GM10847 (cell line): ENCODE results near the gene PSENEN.

ENCODE experiments used
- POLR2A ChIP-seq: IDR thresholded peaks from 2 replicates; pipeline ENCODE4 v1.6.1; 2011; ENCODE audit not compliant: insufficient read length; ENCODE audit errors: extremely low read depth

Gene PSENEN

GRCh38 chr19:35738021-35738886 is 7.2 kb upstream of the PSENEN start:
- TF ChIP-seq POLR2A = no peak

GRCh38 chr19:35738887-35739229 is 6.6 kb upstream of the PSENEN start:
- no peak for TF ChIP-seq POLR2A

- no peak for TF ChIP-seq POLR2A
Observed at GRCh38 chr19:35739275-35740107, 6.0 kb upstream of the PSENEN start.

DNA sequence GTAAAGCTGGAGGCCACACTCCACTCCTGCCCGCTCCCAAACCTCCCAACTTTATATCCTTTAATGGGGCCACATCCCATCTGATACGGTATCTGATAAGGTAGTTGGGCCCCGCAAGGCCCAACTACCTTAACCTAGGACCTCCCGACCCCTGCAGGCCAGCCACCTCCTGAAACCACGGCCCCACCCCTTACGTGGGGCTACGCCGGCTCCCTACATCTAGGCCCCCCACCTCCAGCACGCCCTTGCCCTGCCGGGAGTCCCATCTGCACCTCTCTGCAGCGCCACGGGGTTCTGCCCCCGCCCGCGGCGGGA is 5.4 kb upstream of the PSENEN start:
- TF ChIP-seq POLR2A = no peak

GRCh38 chr19:35740423-35741202 is 4.8 kb upstream of the PSENEN start:
- TF ChIP-seq POLR2A = peak; percentile 56

DNA sequence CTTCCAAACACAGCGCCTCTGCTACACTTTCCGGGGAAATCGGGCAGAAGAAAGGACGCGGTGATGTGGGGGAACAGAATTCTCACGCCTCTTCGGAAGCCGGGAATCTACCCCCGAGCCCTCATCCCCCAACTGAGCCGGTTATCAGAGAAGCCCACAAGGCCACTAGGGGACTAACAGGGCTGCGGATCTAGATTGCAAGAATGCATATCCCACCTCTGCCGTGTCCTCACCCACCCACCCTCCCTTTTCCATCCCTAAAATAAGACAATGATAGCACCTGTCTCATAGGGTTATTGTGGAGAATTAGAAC is 4.3 kb upstream of the PSENEN start:
- TF ChIP-seq POLR2A = no peak

GRCh38 chr19:35742121-35742724 is 3.2 kb upstream of the PSENEN start, which contains the start of gene IGFLR1:
TSS of gene IGFLR1 (minus strand) at chr19:35742452. CDS start at chr19:35741180, 1,272 bp downstream.
- TF ChIP-seq POLR2A = peak; percentile 45

GRCh38 chr19:35743640-35744429 is 1.6 kb upstream of the PSENEN start:
- no peak for TF ChIP-seq POLR2A

GRCh38 chr19:35744430-35745327 is 772 bp upstream of the PSENEN start:
- peak; percentile 46 for TF ChIP-seq POLR2A

- TF ChIP-seq POLR2A = no peak
Observed at GRCh38 chr19:35746087-35746462, 624 bp downstream of the PSENEN start.

GRCh38 chr19:35746531-35746930 is 1.1 kb downstream of the PSENEN start:
- no peak for TF ChIP-seq POLR2A

DNA sequence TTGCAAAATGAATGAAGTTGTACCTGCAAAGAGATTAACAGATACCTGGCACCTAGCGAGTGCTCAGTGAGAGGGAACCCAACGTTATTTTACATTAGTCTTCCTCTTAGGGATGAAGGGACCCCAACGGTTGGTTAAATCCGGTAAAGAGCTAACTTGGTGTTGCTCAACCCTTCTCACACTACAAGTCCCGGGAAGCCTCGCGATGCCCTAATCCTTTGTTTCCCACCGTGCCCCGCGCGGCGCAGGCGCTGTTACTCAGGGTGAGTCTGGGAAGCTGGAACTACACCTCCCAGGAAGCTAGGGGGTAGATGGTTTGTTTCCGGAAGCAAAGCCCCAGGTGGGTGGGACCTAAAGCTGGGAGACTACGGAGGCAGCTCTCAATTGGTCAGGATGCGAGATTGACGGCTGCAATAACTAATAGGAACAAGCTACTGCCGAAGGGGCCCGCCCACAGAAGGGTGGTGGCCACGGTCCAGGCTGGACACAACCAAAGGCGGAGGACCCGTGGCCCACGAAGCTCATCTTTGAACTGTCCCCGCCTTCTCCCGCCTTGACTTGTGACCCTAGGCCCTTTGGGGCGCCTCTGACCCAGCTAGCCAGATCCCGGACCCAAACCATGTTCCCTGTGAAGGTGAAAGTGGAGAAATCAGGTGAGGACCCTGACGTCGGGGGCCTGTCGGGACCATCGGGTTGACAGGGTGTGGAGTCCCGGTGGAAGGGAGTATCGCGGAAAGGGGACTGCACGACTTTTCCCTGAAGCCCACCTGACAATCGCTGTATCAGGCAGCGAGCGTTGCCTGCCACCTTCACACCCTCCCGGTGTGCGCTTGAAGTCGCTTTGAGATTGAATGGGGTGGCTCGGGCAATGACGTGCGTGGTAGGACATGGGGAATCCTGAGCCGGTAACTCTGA is 2.9 kb downstream of the PSENEN start, which contains the start of gene LIN37:
Gene LIN37 (plus strand): TSS at position 471 of the 915 bp plus-strand sequence. CDS start 149 bp downstream, at position 620.
- peak; percentile 51 for TF ChIP-seq POLR2A

DNA sequence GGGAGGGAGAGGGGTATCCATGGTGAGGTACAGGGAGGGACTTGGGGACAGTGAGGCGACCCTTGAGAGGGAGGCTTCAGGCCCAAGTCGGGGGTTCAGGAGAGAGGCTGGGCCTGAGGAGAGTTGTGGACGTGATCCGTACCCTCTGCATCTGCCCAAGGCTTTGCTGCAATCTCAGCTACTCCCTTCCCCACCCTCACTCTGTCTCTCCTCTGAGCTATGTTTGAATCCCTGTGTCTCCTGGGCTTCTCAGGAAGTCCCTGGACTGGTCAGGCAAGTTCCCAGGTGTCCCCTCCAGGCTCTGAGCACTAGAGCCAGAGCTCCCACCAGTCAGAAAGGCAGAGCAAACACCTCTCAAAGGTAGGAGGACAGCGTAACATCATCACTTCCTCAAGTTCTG is 4.7 kb downstream of the PSENEN start:
- no peak for TF ChIP-seq POLR2A
